ENCODE data around the gene TMEM214. TPM values are rescaled to one million over a fixed set of nuclear protein-coding genes. Genes with fewer than 3 reads are reported as not detected.

TMEM214 gene
- total RNA-seq, 2 donors from 2014 or later = 59.9 to 119 TPM

GRCh38 chr2:26997394-26997793 lies 35.4 kb upstream of the TMEM214 start:
- H3K36me3 ChIP-seq (replicated peaks in 1 of 2; ENCODE audit: insufficient read depth in 1 of 2, low read depth in 2 of 2) = no peaks in the 10 kb centered on the region
- H3K9me3 ChIP-seq = no peaks in the 10 kb centered on the region
- no peak for ATAC-seq
- 88 to 89% methylated on average over 10 of the region's 10 CpGs for WGBS, 2 donors
- H3K4me3 ChIP-seq = no peak overlapping the region
- intact Hi-C loops (cut with DNase I) = no loop called here
- H3K4me1 ChIP-seq = peaks cover 5% of the 10 kb centered on the region
- no peak overlapping the region for H3K27ac ChIP-seq
- DNase-seq = no peak
- H3K27me3 ChIP-seq = no peaks in the 10 kb centered on the region
- TF ChIP-seq POLR2A (IDR thresholded peaks at IDR 0.05) (no peak), CTCF (IDR thresholded peaks at IDR 0.05) (no peak)

GRCh38 chr2:26998323-26998722 lies 34.4 kb upstream of the TMEM214 start:
- DNase-seq (no peak), ATAC-seq (no peak)
- Histone ChIP-seq H3K27me3 (no peaks in the 10 kb centered on the region), H3K27ac (no peak overlapping the region), H3K36me3 (replicated peaks in 1 of 2; ENCODE audit: insufficient read depth in 1 of 2, low read depth in 2 of 2) (no peaks in the 10 kb centered on the region), H3K4me3 (no peak overlapping the region), H3K9me3 (no peaks in the 10 kb centered on the region), H3K4me1 (peaks cover 5% of the 10 kb centered on the region)
- WGBS, 2 donors = 80 to 83% methylated on average over 1 of the region's 1 CpG
- TF ChIP-seq POLR2A (IDR thresholded peaks at IDR 0.05) = no peak
- TF ChIP-seq CTCF (IDR thresholded peaks at IDR 0.05) = no peak
- intact Hi-C loops (cut with DNase I) = no loop called here

GRCh38 chr2:27000228-27000627 lies 32.5 kb upstream of the TMEM214 start:
- H3K36me3 ChIP-seq (replicated peaks in 1 of 2; ENCODE audit: insufficient read depth in 1 of 2, low read depth in 2 of 2) = no peaks in the 10 kb centered on the region
- no peaks in the 10 kb centered on the region for H3K9me3 ChIP-seq
- DNase-seq (no peak), ATAC-seq (no peak)
- H3K4me3 ChIP-seq = no peak overlapping the region
- WGBS, 2 donors = 56 to 78% methylated on average over 4 of the region's 4 CpGs
- peaks cover 5% of the 10 kb centered on the region for H3K4me1 ChIP-seq
- H3K27ac ChIP-seq = no peak overlapping the region
- intact Hi-C loops (cut with DNase I) = no loop called here
- H3K27me3 ChIP-seq = no peaks in the 10 kb centered on the region
- TF ChIP-seq POLR2A (IDR thresholded peaks at IDR 0.05) (no peak), CTCF (IDR thresholded peaks at IDR 0.05) (no peak)

DNA sequence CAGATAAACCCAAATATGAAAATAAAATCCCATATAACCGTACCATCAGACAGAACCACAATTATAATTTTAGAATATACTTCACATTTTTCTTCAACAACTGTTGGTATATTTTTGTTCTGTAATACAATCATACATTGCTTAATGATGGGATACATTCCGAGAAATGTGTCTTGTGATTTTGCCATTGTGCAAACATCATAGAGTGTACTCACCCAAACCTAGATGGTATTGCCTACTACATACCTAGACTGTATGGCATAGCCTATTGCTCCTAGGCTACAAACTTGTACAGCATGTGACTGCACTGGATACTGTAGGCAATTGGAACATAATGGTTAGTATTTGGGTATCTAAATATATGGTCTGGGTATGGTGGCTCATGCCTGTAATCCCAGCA lies 31.8 kb upstream of the TMEM214 start:
- H3K9me3 ChIP-seq = no peaks in the 10 kb centered on the region
- intact Hi-C loops (cut with DNase I) = no loop called here
- H3K4me3 ChIP-seq = no peak overlapping the region
- no peak overlapping the region for H3K27ac ChIP-seq
- 89 to 96% methylated on average over 2 of the region's 2 CpGs for WGBS, 2 donors
- H3K36me3 ChIP-seq (replicated peaks in 1 of 2; ENCODE audit: insufficient read depth in 1 of 2, low read depth in 2 of 2) = no peaks in the 10 kb centered on the region
- no peak for ATAC-seq
- no peak for TF ChIP-seq CTCF (IDR thresholded peaks at IDR 0.05)
- TF ChIP-seq POLR2A (IDR thresholded peaks at IDR 0.05) = no peak
- no peak for DNase-seq
- H3K27me3 ChIP-seq = no peaks in the 10 kb centered on the region
- H3K4me1 ChIP-seq = peaks cover 5% of the 10 kb centered on the region

DNA sequence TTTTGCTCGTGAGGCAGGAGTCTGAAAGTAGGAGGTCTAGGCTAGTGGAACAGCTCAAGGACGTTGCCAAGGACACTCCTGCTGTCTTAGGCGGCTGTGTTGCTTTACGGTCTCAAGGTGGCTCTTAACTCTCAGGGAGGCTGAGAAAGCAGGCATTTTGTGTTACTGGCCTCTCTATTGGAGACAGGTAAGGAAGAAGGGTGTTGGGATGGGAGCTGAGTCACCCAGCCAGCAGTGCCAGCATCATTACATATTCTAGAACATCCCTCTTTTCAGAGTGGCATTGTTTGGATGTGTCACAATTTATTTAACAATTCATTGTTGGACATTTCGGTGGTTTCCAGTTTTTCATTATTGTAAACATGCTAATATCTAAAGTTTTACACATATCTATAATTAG lies 30.8 kb upstream of the TMEM214 start:
- Histone ChIP-seq H3K27me3 (no peaks in the 10 kb centered on the region), H3K4me1 (peaks cover 9% of the 10 kb centered on the region), H3K9me3 (no peaks in the 10 kb centered on the region), H3K4me3 (no peak overlapping the region), H3K36me3 (replicated peaks in 1 of 2; ENCODE audit: insufficient read depth in 1 of 2, low read depth in 2 of 2) (no peaks in the 10 kb centered on the region), H3K27ac (no peak overlapping the region)
- TF ChIP-seq CTCF (IDR thresholded peaks at IDR 0.05) (no peak), POLR2A (IDR thresholded peaks at IDR 0.05) (no peak)
- DNase-seq = peak in 1 of 4 donors; percentile 29
- intact Hi-C loops (cut with DNase I) = no loop called here
- WGBS, 2 donors = 24 to 30% methylated on average over 5 of the region's 5 CpGs
- ATAC-seq = no peak
